ENCODE measurements around the gene TNS1. TPM values are rescaled to one million over a fixed set of nuclear protein-coding genes. Genes with fewer than 3 reads are reported as not detected.
A peak's percentile ranks its signal among the peaks of the same experiment; 100 is the strongest.

Gene TNS1
- total RNA-seq, 2 donors from 2014 or later, result 1,836 to 2,296 TPM

DNA sequence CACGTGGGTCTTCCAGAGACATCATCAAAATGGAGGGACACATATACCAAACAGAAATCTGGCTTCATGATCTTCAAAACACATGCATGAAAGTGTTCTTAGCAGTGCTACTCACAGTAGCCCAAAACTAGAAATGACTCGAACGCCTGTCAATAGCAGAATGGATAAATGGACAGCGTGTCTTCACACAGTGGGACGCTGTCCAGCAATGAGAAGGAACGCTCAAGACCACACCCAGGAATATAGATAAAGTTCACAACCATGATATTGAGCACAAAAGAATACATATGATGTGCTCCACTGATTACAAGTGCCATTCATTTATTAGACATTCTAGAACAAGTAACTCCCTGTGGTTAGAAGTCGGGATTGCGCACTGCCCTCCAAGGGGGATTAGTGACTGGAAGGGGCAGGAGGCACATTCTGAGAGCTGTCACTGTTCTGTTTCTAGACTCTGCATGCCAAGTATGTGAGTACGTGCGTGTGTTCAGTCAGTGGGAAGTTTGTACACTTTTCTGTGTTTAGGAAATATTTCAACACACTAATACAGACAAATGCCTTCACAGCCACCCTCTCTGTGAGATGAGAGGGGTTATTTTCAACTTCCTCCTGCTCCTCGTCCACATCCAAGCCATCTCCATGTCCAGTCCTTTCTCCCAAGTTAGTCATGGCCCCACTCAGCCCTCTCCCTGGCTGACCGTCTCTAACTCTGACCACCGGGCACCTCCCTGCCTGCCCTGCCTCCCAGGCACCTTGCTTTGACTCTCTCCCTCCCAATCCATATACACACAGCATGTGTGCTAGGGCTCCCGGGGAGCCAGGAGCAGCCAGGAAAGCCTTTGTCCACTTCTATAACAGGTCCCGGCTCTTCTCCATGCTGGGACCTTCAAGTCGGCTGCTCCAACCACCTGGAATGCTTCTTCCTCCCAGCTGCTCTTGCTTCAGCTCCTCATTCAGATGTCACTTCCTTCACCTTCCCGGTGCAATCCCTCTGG lies 26.9 kb upstream of the TNS1 start:
- Histone ChIP-seq H3K27me3 (replicated peaks; ENCODE audit: insufficient read depth) (no peaks in the 10 kb centered on the region), H3K36me3 (no peaks in the 10 kb centered on the region), H3K4me1 (ENCODE audit: control insufficient read depth in 1 of 2, low read depth in 2 of 2) (peaks cover 10 to 59% of the 10 kb centered on the region in 2 donors), H3K9me3 (no peaks in the 10 kb centered on the region), H3K4me3 (no peak overlapping the region), H3K27ac (no peak overlapping the region)
- no peak for ATAC-seq (ENCODE audit: insufficient number of reproducible peaks, low FRiP score, low read depth)
- DNase-seq (ENCODE audit: low spot score), result no peak
- TF ChIP-seq, protein P1, sequence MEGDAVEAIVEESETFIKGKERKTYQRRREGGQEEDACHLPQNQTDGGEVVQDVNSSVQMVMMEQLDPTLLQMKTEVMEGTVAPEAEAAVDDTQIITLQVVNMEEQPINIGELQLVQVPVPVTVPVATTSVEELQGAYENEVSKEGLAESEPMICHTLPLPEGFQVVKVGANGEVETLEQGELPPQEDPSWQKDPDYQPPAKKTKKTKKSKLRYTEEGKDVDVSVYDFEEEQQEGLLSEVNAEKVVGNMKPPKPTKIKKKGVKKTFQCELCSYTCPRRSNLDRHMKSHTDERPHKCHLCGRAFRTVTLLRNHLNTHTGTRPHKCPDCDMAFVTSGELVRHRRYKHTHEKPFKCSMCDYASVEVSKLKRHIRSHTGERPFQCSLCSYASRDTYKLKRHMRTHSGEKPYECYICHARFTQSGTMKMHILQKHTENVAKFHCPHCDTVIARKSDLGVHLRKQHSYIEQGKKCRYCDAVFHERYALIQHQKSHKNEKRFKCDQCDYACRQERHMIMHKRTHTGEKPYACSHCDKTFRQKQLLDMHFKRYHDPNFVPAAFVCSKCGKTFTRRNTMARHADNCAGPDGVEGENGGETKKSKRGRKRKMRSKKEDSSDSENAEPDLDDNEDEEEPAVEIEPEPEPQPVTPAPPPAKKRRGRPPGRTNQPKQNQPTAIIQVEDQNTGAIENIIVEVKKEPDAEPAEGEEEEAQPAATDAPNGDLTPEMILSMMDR (IDR thresholded peaks at IDR 0.05), result no peak

GRCh38 chr2:218028562-218029348 lies 26.0 kb upstream of the TNS1 start:
- Histone ChIP-seq H3K36me3 (no peaks in the 10 kb centered on the region), H3K4me1 (ENCODE audit: control insufficient read depth in 1 of 2, low read depth in 2 of 2) (peaks cover 10 to 61% of the 10 kb centered on the region in 2 donors), H3K27me3 (replicated peaks; ENCODE audit: insufficient read depth) (no peaks in the 10 kb centered on the region), H3K9me3 (no peaks in the 10 kb centered on the region), H3K4me3 (no peak overlapping the region), H3K27ac (peak overlapping the region in 1 of 2 donors; percentile 36)
- DNase-seq (ENCODE audit: low spot score) (no peak), ATAC-seq (ENCODE audit: insufficient number of reproducible peaks, low FRiP score, low read depth) (no peak)
- TF ChIP-seq, protein P1 (IDR thresholded peaks at IDR 0.05), result no peak

DNA sequence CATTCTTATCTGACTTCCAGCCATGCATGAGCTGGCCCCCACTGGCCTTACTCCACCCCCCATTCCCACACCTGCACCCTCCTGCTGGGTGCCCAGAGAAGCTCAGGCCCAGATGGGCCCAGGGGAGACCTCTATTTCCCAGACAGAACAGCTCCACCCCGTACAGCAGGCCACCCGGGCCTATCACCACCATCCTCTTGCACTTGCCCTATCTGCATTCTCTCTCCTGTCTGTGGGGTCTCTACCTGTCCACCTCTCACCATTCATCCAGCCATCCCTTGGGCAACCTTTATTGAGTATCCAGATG lies 25.3 kb upstream of the TNS1 start:
- TF ChIP-seq, protein P1 (IDR thresholded peaks at IDR 0.05), result no peak
- no peak for ATAC-seq (ENCODE audit: insufficient number of reproducible peaks, low FRiP score, low read depth)

GRCh38 chr2:218027426-218028188 lies 24.8 kb upstream of the TNS1 start:
- peaks cover 10 to 69% of the 10 kb centered on the region in 2 donors for H3K4me1 ChIP-seq (ENCODE audit: control insufficient read depth in 1 of 2, low read depth in 2 of 2)
- H3K27me3 ChIP-seq (replicated peaks; ENCODE audit: insufficient read depth), result no peaks in the 10 kb centered on the region
- no peak for ATAC-seq (ENCODE audit: insufficient number of reproducible peaks, low FRiP score, low read depth)
- H3K36me3 ChIP-seq, result no peaks in the 10 kb centered on the region
- H3K27ac ChIP-seq, result no peak overlapping the region
- TF ChIP-seq, protein P1 (IDR thresholded peaks at IDR 0.05), result no peak
- no peak overlapping the region for H3K4me3 ChIP-seq
- no peaks in the 10 kb centered on the region for H3K9me3 ChIP-seq
- DNase-seq (ENCODE audit: low spot score), result no peak

More for the DNA sequence above, 25.3 kb upstream of the TNS1 start:
- H3K4me3 ChIP-seq, result no peak overlapping the region
- peaks cover 10 to 67% of the 10 kb centered on the region in 2 donors for H3K4me1 ChIP-seq (ENCODE audit: control insufficient read depth in 1 of 2, low read depth in 2 of 2)
- no peaks in the 10 kb centered on the region for H3K36me3 ChIP-seq
- no peak overlapping the region for H3K27ac ChIP-seq
- no peaks in the 10 kb centered on the region for H3K27me3 ChIP-seq (replicated peaks; ENCODE audit: insufficient read depth)
- H3K9me3 ChIP-seq, result no peaks in the 10 kb centered on the region
- no peak for DNase-seq (ENCODE audit: low spot score)
